IPS DF 4.7 (cell line): ENCODE measurements around the gene SH3RF3.

Experiments used
- DNase-seq: peaks from one replicate; pipeline ENCODE4 v3.0.0-alpha.2; 2013; ENCODE audit warnings: low spot score; ENCODE audit errors: extremely low read depth

SH3RF3 gene

DNA sequence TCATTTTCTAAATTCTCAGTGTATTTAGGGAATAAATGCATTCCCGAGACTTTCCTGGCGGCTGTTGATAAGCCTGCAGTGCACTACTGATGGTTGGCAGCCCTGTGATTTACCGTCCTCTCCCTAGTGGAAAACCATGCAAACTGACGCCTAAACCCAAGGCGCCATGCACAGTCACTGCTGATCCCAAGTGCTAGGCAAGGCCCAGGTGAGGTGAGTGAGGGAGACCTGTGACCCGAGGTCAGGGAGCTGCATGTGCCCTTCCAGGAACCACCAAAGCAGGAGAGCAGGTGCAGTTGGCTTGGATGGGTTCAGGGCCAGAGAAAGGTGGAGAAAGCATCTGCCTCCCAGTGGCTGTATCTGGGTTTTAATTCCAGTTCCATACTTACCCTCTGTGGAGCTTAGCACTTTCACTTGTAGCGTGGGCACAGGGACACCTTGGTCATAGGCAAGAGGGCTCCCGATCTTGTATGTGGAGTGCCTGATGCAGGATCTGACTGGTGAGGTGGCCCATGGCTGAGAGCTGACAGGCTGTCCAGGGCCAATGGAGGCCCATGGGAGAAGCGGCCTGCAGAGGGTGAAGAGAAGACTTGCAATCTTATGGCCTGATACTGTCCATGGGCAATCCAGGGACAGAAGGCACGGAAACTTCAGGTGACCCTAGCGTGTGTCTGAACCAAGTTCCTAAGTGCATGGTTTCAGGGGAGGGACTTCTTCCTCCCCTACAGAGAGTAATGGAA lies 131.3 kb downstream of the SH3RF3 start:
- DNase-seq, result no peak

DNA sequence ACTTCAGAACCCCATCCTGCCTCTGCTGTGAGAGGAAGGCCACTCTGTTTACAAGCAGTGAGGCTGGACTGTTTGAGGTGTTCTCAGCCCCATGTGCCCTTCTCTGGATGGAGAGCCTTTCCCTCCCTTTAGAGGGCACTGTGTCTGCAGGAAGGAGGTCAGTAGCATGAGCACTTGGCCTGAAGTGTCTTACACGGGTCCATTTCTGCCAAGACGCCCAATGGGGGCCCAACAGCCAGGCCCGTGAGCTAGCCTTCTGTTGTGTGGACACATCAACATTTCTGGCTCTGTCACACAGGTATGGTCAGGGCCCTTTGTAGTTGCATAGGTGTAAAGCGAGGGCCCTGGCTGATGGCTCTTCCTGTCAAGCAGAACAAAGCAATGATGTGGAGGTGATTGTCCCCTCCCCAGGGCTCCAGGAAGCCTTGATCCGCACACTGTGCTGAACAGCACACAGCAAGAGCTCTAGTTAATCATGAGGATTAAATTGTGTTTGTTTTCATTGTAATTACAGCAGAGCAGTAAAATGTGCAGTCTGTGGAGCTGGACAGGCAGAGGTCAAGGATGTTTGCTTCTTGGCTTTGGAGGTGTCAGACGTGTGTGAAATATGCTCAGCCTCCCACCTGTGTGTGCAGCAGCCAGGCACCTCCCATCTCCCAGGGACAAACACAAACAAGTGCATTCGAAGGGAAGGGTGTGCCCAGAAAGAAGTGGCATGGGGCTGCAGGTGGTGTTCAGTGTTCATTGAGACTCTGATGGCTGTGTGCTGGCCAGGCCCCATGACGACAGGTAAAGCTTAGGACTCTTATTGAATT lies 132.1 kb downstream of the SH3RF3 start:
- no peak for DNase-seq

- DNase-seq, result no peak
These were observed 133.1 kb downstream of the SH3RF3 start for GRCh38 chr2:109261906-109262631.

DNA sequence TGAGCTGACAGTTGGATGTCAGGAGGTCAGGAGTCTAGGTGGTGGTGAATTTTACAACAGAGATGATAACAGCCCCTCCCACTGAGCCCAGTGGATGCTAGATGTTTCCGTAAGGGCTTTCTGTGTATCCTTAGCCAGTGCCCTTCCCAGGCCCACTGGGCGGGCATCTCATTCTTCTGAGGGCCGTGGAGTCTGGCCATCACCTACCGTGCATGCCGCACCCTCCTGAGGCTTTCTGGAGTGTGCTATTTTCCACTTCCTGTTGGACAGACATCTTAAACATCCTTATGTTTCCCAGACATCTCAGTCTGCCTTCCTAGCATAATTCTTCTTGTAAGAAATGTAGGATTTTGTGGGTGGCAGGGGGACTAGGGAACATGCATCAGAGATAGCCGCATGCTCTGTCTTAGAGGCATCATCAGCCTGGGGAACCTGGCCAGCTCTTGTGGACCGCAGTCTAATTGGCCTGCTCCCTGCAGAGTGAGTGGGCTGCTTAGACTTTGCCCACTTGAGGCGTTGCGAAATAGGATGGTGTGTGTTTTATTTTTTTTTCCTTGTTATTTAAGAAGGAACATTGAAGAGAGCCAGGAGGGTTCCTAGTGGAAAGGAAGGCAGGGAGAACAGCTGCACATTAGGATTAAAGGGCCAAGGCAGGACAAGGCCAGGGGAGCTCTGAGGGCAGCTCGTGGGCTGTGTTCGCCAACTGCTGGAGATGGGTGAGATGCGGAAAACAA lies 135.8 kb downstream of the SH3RF3 start:
- no peak for DNase-seq

DNA sequence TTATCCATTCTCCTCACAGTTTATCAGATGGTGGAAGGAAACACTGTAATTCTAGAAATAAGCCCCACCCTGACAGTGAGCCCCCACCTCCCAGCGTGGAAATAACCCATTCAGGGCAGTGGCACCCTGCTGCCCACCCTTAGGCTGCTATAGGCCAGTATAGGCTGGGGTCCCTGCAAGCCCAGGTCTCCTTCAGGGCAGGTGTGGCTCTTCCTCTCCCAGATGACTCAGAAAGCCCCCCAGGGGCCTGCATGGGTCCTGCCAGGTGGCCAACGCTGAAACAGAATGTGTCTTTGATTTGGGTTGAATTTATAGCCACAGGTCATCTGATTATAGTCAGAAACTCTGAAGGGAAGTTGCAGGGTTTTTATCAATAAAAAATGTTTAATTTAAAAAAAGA lies 136.4 kb downstream of the SH3RF3 start:
- no peak for DNase-seq

DNA sequence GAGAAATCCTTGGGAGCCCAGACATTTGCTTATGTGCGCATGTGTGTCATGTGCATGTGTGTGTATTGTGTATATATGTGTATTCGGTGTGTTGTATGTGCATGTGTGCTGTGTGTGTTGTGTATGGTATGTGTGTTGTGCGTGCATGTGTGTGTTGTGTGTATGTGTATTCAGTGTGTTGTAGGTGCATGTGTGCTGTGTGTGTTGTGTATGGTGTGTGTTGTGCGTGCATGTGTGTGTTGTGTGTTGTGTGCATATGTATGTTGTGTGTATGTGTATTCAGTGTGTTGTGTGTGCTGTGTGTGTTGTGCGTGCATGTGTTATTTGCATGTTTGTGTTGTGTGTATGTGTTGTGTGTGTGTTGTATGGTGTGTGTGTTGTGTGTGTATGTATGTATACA lies 136.9 kb downstream of the SH3RF3 start:
- no peak for DNase-seq

DNA sequence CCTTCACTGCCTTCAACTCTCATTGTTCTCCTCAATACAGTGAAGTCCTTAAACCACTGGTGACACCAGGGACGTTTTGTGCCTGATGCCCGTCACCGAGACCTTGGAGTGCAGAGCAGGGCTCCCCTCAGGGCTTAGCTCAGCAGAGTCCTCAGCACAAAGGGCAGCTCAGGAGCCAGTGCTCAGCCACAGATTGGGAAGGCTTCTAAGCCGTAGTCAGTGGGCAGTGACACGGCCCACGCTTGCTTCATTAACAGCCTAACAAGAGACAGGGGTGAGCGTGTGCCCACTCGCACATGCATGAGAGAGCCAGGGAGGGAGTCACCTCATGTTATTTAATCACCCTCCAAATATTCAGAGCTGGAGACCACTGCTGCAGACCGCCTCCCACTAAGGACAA lies 137.5 kb downstream of the SH3RF3 start:
- DNase-seq, result no peak

DNA sequence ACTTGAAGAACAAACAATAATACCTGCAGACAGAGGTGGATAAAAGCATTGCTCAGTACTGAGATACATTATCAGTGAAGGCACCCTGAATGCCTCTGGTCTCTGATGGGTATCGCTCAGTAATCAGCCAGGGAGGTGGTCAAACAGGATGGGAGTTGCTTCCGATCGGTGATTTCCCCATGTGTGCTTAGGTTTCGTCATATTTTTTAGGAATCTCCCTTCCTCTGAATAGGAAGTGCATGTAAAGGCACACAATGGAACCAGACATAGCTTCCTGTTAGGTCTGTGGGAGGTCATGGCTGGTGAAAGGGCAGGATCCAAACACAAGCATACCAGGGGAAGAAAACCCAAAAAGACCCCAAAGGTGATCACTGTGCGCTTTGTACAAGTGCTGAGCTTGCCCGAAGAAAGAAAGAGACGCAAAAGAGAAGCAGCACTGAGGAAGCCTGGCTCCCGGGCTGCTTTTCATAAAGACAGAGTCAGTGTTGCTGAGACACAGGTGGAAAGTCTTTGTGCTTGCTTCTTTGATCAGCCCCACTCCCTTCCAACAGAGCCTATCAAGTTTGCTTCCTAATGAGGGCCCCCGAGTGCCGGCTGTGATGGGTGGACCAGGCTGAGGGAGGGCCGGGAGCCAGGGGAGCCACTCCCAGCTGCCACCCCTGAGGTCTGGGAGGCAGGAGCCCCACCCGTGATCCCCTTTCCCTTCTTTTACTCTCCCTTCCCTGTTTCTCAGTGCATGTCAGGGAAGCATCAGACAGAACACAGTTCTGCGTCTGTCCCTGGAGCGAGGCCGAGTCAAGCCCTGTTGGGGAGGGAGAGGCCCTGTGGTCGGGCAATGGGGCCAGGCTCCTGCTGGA lies 138.2 kb downstream of the SH3RF3 start:
- DNase-seq, result no peak

- DNase-seq, result no peak
These were observed 139.9 kb downstream of the SH3RF3 start for GRCh38 chr2:109268916-109269315.

GRCh38 chr2:109269706-109270504 lies 140.9 kb downstream of the SH3RF3 start:
- DNase-seq, result no peak

GRCh38 chr2:109270505-109271312 lies 141.7 kb downstream of the SH3RF3 start:
- no peak for DNase-seq

- no peak for DNase-seq
These were observed 142.9 kb downstream of the SH3RF3 start for GRCh38 chr2:109271920-109272319.

DNA sequence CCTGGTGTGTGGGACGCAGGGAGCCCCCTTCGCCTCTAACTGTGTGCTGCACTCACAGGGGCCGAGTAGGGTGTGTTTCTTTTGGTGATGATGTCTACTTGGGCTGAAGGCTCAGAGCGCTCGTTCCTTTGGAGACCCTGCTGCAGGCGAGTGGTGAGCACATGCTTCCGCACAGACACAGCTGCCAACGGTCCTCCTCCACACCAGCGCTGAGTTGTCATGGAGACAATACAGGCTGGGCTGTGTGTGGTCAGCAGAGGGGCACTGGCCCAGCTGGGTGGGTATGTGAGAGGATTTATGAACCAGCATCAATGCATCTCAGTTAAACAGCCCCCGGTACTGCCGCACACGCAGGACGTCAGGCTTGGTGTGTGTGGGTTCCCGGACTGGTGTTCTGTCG lies 143.5 kb downstream of the SH3RF3 start:
- DNase-seq, result no peak

DNA sequence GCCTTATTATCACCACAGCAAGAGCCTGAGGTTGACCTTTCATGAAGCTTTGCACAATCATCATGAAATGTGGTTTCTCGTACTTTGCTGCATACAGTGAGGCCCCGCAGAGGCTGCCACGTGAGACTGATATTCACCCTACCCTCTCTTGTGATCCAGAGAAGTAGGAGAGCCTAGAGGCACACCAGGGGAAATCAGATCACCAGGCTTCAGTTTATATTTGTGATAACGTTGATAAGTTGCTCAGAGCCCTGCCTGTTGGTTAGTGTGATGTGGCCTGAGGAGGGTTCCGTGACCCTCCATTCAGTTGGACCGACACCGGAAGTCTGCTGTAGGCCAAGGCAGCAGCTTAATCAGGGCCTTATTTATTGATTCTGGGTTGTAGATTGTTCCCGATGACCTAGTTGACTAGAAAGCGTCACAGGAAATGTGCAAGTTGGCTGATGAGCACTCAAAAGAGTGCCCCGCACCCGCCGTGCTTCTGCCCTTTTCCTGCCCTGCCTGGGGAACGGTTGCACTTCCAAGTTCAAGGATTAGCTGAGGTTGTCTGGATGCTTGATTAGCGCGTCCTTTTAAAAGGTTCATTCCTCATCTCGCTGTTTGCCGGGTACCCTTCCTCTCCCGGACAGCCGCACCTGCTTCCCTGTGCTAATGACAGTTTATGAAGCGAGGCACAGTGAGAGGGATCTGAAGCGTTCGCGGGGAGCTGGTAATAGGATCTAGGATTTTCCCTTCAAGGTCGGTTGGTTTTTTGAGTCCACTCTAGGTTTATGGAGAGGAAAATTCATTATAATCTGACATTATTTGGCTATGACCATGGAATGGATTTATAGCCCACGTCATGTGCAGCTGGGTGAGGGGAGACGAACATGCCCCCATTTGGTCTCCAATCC lies 146.4 kb downstream of the SH3RF3 start:
- no peak for DNase-seq

GRCh38 chr2:109277406-109277805 lies 148.4 kb downstream of the SH3RF3 start:
- DNase-seq, result no peak

GRCh38 chr2:109279243-109279860 lies 150.3 kb downstream of the SH3RF3 start:
- DNase-seq, result no peak

DNA sequence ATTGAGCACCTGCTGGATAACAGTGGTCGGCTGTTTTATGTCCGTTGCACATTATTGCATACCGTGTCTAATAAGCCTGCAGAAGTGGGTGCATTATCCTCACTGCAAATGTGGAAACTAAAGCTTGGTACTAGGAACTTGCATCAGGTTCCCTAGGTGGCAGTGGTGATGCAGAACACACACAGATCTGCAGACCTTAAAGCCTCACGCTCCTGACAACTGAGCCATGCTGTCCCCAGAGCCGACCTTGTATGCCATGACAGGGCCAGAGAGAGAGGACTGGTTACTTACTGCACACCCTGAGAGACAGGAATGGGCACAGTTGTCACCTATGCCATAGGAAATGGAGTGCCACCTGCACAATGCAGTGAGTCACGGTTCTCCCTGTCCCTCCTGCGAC lies 151.8 kb downstream of the SH3RF3 start:
- no peak for DNase-seq
